Transverse colon (tissue), 3 donors: ENCODE data around the gene TGFBR2.
"Not testable (repeated sequence)": the region's sequence is repeated elsewhere in the genome, so short reads cannot be mapped to it uniquely, and the experiment has no call there.

Experiments used
- EP300 ChIP-seq: sonication (generic); formaldehyde crosslinking; IDR thresholded peaks from one replicate; pipeline ENCODE4 v1.6.1; 2017; ENCODE audit warnings: antibody characterized with exemption, low read depth
- POLR2A ChIP-seq: fragments of 450-650 bp; IDR thresholded peaks from one replicate; pipeline ENCODE4 v1.6.1; 2016; ENCODE audit warnings: antibody characterized with exemption, mild to moderate bottlenecking, moderate library complexity
- TF ChIP-seq, protein P1 (sequence below), 5 experiments: fragments of 200-600 bp in 3 of 5; fragments of 450-650 bp in 2 of 5; sonication (generic) in 3 of 5; IDR thresholded peaks; 1 replicate in 2 of 5; 2 replicates in 3 of 5; pipeline ENCODE4 v1.5.1; 2016 to 2017; ENCODE audit warnings: antibody characterized with exemption in 5 of 5, inconsistent platforms in 3 of 5, mild to moderate bottlenecking in 2 of 5, moderate library complexity in 1 of 5

DNA sequence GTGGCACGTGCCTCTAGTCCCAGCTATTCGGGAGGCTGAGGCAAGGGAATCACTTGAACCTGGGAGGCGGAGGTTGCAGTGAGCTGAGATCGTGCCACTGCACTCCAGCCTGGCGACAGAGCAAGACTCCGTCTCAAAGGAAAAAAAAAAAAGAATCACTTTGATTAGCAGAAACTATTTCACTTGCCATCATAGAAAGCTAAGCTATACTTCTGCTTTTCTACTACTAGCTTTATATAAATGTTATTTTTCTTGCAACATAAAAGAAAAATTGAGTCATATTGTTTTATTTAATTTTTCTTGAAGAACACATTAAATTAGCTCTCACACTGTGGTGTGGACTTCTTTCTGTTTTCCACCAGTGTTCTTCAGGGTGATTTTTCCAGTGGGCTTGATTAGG, 18.1 kb downstream of the TGFBR2 start:
- TF ChIP-seq, protein P1, sequence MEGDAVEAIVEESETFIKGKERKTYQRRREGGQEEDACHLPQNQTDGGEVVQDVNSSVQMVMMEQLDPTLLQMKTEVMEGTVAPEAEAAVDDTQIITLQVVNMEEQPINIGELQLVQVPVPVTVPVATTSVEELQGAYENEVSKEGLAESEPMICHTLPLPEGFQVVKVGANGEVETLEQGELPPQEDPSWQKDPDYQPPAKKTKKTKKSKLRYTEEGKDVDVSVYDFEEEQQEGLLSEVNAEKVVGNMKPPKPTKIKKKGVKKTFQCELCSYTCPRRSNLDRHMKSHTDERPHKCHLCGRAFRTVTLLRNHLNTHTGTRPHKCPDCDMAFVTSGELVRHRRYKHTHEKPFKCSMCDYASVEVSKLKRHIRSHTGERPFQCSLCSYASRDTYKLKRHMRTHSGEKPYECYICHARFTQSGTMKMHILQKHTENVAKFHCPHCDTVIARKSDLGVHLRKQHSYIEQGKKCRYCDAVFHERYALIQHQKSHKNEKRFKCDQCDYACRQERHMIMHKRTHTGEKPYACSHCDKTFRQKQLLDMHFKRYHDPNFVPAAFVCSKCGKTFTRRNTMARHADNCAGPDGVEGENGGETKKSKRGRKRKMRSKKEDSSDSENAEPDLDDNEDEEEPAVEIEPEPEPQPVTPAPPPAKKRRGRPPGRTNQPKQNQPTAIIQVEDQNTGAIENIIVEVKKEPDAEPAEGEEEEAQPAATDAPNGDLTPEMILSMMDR (IDR thresholded peaks at IDR 0.05) = not testable (repeated sequence)
- not testable (repeated sequence) for TF ChIP-seq POLR2A, EP300
